AG04449 (cell line): ENCODE measurements around the gene TWIST2.

Experiments used
- CTCF ChIA-PET: fragments of 350-600 bp; formaldehyde crosslinking; extraction: SDS; loops from one replicate; lab custom pipeline; 2021; ENCODE audit warnings: antibody characterized with exemption; lab: Yijun Ruan, JAX
- POLR2A ChIA-PET: fragments of 400-600, 350-600 bp; formaldehyde crosslinking; extraction: SDS; loops from one replicate; lab custom pipeline; 2020; ENCODE audit warnings: antibody characterized with exemption, inconsistent platforms; lab: Yijun Ruan, JAX
- DNase-seq: peaks from one replicate; pipeline ENCODE4 v3.0.0-alpha.2; 2010; ENCODE audit warnings: low read depth, low spot score
- H3K4me3 ChIP-seq: 2 replicates; pipeline ENCODE4 v1.5.1; 2011; ENCODE audit warnings: low read depth, mild to moderate bottlenecking, control low read depth, low read length
- TF ChIP-seq, protein P1 (sequence below): IDR thresholded peaks from one replicate; pipeline ENCODE4 v1.5.1; 2011; ENCODE audit warnings: mild to moderate bottlenecking, moderate library complexity, low read length, control low read depth, inconsistent platforms; ENCODE audit not compliant: insufficient read depth; ENCODE audit errors: missing control alignments

Gene TWIST2

DNA sequence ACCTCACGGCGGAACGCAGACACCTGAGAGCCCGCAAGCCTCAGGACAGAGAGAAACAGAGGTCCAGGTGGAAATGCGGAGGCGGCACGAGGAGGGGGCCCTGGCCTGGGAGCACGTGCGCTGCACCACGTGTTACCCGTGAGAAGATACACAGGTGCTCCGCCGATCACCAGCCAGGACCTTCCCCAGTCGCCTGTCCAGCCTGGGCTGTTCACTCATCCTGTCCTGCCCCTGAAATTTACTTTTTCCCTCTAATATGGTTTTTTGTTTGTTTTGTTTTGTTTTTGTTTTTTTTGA lies 44.3 kb downstream of the TWIST2 start:
- POLR2A ChIA-PET = no interaction called here
- CTCF ChIA-PET = no interaction called here
- no peak for DNase-seq
- TF ChIP-seq, protein P1, sequence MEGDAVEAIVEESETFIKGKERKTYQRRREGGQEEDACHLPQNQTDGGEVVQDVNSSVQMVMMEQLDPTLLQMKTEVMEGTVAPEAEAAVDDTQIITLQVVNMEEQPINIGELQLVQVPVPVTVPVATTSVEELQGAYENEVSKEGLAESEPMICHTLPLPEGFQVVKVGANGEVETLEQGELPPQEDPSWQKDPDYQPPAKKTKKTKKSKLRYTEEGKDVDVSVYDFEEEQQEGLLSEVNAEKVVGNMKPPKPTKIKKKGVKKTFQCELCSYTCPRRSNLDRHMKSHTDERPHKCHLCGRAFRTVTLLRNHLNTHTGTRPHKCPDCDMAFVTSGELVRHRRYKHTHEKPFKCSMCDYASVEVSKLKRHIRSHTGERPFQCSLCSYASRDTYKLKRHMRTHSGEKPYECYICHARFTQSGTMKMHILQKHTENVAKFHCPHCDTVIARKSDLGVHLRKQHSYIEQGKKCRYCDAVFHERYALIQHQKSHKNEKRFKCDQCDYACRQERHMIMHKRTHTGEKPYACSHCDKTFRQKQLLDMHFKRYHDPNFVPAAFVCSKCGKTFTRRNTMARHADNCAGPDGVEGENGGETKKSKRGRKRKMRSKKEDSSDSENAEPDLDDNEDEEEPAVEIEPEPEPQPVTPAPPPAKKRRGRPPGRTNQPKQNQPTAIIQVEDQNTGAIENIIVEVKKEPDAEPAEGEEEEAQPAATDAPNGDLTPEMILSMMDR = no peak
- H3K4me3 ChIP-seq = no peak overlapping the region

DNA sequence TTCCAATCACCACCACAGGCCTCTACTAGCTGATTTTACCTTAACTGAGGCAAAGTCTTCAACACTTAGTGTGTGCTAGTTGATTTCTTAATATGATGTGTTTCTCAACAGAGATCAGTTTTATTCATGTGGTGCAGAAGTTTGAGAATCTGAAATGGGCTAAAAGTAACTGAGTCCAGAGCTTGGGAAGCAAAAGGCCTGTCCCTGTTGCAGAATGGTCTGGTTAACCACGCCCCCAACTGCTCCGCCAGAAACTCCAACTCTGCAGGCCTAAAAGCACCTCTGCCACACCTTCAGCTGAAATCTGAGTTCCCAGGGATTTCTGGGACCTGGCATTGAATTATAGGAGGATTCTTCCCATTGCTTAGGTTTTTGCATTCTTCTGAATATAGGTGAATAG lies 44.9 kb downstream of the TWIST2 start:
- DNase-seq = no peak
- TF ChIP-seq, protein P1 = no peak
- H3K4me3 ChIP-seq = no peak overlapping the region
- ChIA-PET CTCF (interaction anchor here (1.5 kb wide), 1 partner anchor 80 kb away, joined by 3 read pairs; no protein-coding TSS in a partner anchor), POLR2A (no interaction called here)

DNA sequence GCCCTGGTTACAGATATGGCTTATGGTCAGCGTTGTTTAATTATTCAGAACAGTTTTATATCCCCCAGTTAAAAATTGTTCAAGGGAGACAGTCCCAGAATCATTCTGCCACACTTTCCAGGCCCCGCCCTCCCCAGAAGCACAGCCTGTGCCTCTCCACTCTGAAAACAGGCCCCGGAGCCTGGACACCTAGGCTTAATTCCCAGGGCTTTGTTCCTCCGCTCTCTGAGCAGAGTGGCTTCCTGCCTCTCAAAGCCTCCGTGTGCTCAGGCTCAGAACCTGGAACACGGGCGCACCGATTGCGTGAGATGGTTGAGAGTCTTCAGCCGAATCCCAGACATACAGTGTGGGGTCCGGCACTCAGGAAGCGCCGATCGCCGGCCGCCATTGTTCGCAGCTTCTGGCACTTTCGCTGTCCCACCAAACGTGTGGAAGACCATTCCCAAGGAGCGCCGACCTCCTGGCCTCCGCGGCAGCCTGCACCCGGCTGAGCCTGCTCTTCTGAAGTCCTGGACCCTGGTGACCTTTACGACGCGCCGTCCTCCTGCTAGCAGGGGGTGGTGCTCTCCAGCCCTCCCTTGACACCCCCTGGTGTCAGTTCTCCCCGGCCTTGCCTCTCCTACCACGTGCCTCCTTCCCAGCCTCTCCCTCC lies 45.6 kb downstream of the TWIST2 start:
- TF ChIP-seq, protein P1 = no peak
- POLR2A ChIA-PET = no interaction called here
- CTCF ChIA-PET = interaction anchor here (1.5 to 2.1 kb wide), 2 partner anchors 19 to 79 kb away, joined by 3 to 15 read pairs; no protein-coding TSS in a partner anchor
- H3K4me3 ChIP-seq = no peak overlapping the region
- no peak for DNase-seq

DNA sequence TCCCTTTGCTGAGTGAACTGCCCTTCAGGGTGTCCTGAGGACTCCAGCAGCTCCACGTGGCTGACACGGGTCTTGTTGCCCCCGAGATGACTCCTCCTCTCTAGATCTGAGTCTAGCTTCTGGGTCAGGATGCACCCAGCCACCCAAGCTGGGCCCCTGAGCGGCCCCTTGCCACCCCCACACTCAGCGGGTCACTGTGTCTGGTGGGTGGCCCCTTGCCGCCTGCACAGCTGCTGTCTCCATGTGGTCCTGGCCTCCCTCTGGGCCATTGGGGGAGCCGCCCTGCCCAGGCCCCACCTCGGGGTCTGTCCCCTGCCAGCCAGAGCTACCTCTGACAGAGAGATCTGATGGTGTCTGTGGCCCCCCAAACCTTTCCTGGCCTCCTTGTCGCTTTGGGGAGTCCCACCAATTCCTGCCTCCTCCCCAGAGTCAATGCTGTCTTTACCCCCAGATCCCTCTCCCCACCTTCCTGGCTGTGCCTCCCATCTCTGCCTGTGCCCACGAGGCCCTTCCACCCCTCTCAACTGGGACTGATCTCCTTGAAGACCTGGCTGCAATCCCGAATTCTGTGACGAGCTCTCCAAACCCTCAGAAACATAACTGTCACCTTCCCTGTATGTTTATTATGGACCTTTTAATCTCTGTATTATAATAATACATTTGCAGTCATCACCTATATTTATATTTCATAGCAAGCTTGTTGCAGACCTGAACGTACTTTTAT lies 46.5 kb downstream of the TWIST2 start:
- POLR2A ChIA-PET = no interaction called here
- TF ChIP-seq, protein P1 = no peak
- H3K4me3 ChIP-seq = no peak overlapping the region
- DNase-seq = no peak
- CTCF ChIA-PET = interaction anchor here (1.3 to 2.1 kb wide), 3 partner anchors 11 to 78 kb away, joined by 3 to 15 read pairs (median 3); no protein-coding TSS in a partner anchor

DNA sequence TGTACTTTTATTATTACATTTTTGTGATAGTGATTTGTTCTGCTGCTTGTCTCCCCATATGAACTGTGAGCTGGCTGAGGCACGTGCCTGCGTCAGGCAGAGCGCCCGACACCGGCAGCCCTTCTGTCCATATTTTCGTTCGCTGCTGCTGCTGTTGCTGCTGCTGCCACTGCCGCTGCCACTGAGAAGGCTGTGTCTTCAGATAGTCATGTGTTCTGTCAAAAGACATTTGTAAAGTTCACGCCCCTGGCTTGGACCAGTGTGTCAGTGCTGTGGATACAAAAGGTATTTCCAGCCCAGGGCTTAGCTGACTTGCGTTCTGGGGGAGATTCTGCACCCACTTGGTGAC lies 47.0 kb downstream of the TWIST2 start:
- ChIA-PET POLR2A (no interaction called here), CTCF (interaction anchor here (0.9 to 2.1 kb wide), 3 partner anchors 12 to 382 kb away, joined by 3 to 15 read pairs (median 3); no protein-coding TSS in a partner anchor)
- H3K4me3 ChIP-seq = no peak overlapping the region
- no peak for DNase-seq
- TF ChIP-seq, protein P1 = no peak

DNA sequence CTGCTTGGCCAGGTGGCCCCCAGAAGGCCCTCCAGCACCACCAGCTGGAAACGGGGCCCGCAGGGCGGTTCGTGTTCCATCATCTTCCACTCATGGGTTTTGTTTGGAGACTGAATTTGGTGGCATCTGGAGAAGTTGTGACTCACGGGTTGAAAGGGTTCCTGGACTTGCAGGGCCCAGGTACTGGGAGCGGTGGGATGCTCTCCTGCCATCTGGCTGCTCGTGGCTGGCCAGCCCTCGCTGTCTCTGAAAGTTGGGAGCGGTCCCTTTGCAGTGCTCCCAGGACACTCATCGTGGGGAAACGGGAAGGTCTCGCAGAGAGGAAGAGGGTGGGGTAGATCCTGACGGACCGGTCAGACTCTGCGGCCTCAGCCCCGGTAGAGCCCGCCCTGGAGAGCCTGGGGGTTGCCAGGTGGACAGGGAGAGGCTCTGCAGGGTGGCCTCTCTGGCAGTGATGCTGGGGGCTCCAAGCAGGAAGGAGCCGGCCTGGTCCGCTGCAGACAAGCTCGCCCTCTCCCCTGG lies 47.5 kb downstream of the TWIST2 start:
- ChIA-PET POLR2A (interaction anchor here (0.9 kb wide), 1 partner anchor 53 kb away, joined by 3 read pairs; no protein-coding TSS in a partner anchor), CTCF (interaction anchor here (0.9 to 2.1 kb wide), 2 partner anchors 21 to 382 kb away, joined by 3 to 15 read pairs; no protein-coding TSS in a partner anchor)
- no peak for DNase-seq
- H3K4me3 ChIP-seq = no peak overlapping the region
- TF ChIP-seq, protein P1 = no peak
